Occipital lobe (tissue), 2 donors: ENCODE measurements around the gene KLF17. TPM values are rescaled to one million over a fixed set of nuclear protein-coding genes. Genes with fewer than 3 reads are reported as not detected.
"Not testable (repeated sequence)": the region's sequence is repeated elsewhere in the genome, so short reads cannot be mapped to it uniquely, and the experiment has no call there.

ENCODE experiments used
- DNase-seq: peaks from one replicate; lab custom pipeline; 2025; lab: John Stamatoyannopoulos, UW
- total RNA-seq: library from RNA; depleted of rRNA; stranded (reverse); fragments of >200 nt; gene quantifications from one replicate; pipeline ENCODE4 v1.2.3, GENCODE V29; 2014

KLF17 gene
- total RNA-seq, 1 donor from 2014 or later: 0.31 TPM

GRCh38 chr1:44108241-44108640 lies 10.4 kb upstream of the KLF17 start:
- DNase-seq: no peak

- no peak for DNase-seq
Observed at GRCh38 chr1:44108971-44109370, 9.7 kb upstream of the KLF17 start.

GRCh38 chr1:44110916-44111315 lies 7.7 kb upstream of the KLF17 start:
- no peak for DNase-seq

GRCh38 chr1:44111861-44112260 lies 6.8 kb upstream of the KLF17 start:
- DNase-seq: no peak

- DNase-seq: no peak
Observed at GRCh38 chr1:44112486-44112885, 6.1 kb upstream of the KLF17 start.

GRCh38 chr1:44113095-44113609 lies 5.5 kb upstream of the KLF17 start:
- DNase-seq: no peak

- no peak for DNase-seq
Observed at GRCh38 chr1:44114098-44114497, 4.5 kb upstream of the KLF17 start.

- not testable (repeated sequence) for DNase-seq
Observed at GRCh38 chr1:44117272-44117671, 1.3 kb upstream of the KLF17 start.

GRCh38 chr1:44119525-44119924 lies 904 bp downstream of the KLF17 start:
- DNase-seq: no peak

GRCh38 chr1:44120398-44120949 lies 1.9 kb downstream of the KLF17 start:
- DNase-seq: no peak

- no peak for DNase-seq
Observed at GRCh38 chr1:44129616-44130500, 11.2 kb downstream of the KLF17 start.

- DNase-seq: no peak
Observed at GRCh38 chr1:44131411-44131810, 12.8 kb downstream of the KLF17 start.

- no peak for DNase-seq
Observed at GRCh38 chr1:44134071-44134920, 15.7 kb downstream of the KLF17 start.

- no peak for DNase-seq
Observed at GRCh38 chr1:44135886-44136285, 17.3 kb downstream of the KLF17 start.

- DNase-seq: no peak
Observed at GRCh38 chr1:44138239-44138638, 19.6 kb downstream of the KLF17 start.

- not testable (repeated sequence) for DNase-seq
Observed at GRCh38 chr1:44139565-44139964, 20.9 kb downstream of the KLF17 start.

GRCh38 chr1:44141531-44141930 lies 22.9 kb downstream of the KLF17 start, which contains the start of gene KLF18:
Gene KLF18, minus strand, starts transcription at chr1:44141631. Its CDS starts 0 bp downstream, at chr1:44141631.
- DNase-seq: no peak

- DNase-seq: no peak
Observed at GRCh38 chr1:44144962-44145756, 26.5 kb downstream of the KLF17 start.

GRCh38 chr1:44146536-44147361 lies 28.1 kb downstream of the KLF17 start:
- DNase-seq: no peak

- DNase-seq: no peak
Observed at GRCh38 chr1:44147582-44147981, 29.0 kb downstream of the KLF17 start.
